ENCODE measurements around the gene ABHD10. TPM values are rescaled to one million over a fixed set of nuclear protein-coding genes. Genes with fewer than 3 reads are reported as not detected.

ABHD10 gene
- total RNA-seq, 1 experiment from 2014 or later, result 21.3 TPM

Other genes with a start within 250 kb of the ABHD10 start
- gene PHLDB2, start 119.8 kb upstream of the ABHD10 start, total RNA-seq (2014; rRNA removed; shearing (Covaris generic); ENCODE audit: low replicate concordance), result 10.3 and 13.1 TPM in 2 replicates
- 1.2 and 1.9 TPM in 2 replicates for gene TAGLN3, start 19.9 kb downstream of the ABHD10 start, total RNA-seq (2014; rRNA removed; shearing (Covaris generic); ENCODE audit: low replicate concordance)
- not detected in 2 replicates for gene TMPRSS7, start 55.7 kb downstream of the ABHD10 start, total RNA-seq (2014; rRNA removed; shearing (Covaris generic); ENCODE audit: low replicate concordance)
- 8.8 and 9.0 TPM in 2 replicates for gene C3orf52, start 107.4 kb downstream of the ABHD10 start, total RNA-seq (2014; rRNA removed; shearing (Covaris generic); ENCODE audit: low replicate concordance)
- not detected in 2 replicates for gene GCSAM, start 154.2 kb downstream of the ABHD10 start, total RNA-seq (2014; rRNA removed; shearing (Covaris generic); ENCODE audit: low replicate concordance)